Activated CD8-positive, alpha-beta T cell treated with anti-CD3 and anti-CD28 coated beads for 36 hours (primary cell): ENCODE data around the gene MTCL1. TPM values are rescaled to one million over a fixed set of nuclear protein-coding genes. Genes with fewer than 3 reads are reported as not detected.

Experiments used
- ATAC-seq: fragments of 200-7000 bp; cut with Tn5 transposase; one replicate; pipeline ENCODE4 v1.10.0; 2021; ENCODE audit warnings: mild to moderate bottlenecking, moderate library complexity
- CTCF ChIA-PET: fragments of 350-600 bp; sonication (Branson Sonifier 250); formaldehyde crosslinking; loops from one replicate; lab custom pipeline; 2021; ENCODE audit warnings: antibody characterized with exemption; lab: Charles Lee
- POLR2A ChIA-PET: fragments of 350-600 bp; sonication (Branson Sonifier 250); formaldehyde crosslinking; loops from one replicate; lab custom pipeline; 2021; ENCODE audit warnings: antibody characterized with exemption; lab: Charles Lee
- DNase-seq: peaks from one replicate; pipeline ENCODE4 v3.0.0-alpha.2; 2020
- H3K27ac Mint-ChIP-seq: one replicate; pipeline ENCODE4 v1.8.0; 2021; ENCODE audit warnings: mild to moderate bottlenecking, mixed read lengths
- H3K27me3 Mint-ChIP-seq: one replicate; pipeline ENCODE4 v1.8.0; 2021; ENCODE audit warnings: mixed read lengths
- H3K36me3 Mint-ChIP-seq: one replicate; pipeline ENCODE4 v1.8.0; 2021; ENCODE audit warnings: low read depth, mixed read lengths
- H3K4me1 Mint-ChIP-seq: one replicate; pipeline ENCODE4 v1.8.0; 2021; ENCODE audit warnings: low read depth, mixed read lengths
- H3K4me3 Mint-ChIP-seq: one replicate; pipeline ENCODE4 v1.8.0; 2021; ENCODE audit warnings: mild to moderate bottlenecking, moderate library complexity, mixed read lengths
- H3K9me3 Mint-ChIP-seq: one replicate; pipeline ENCODE4 v1.8.0; 2021; ENCODE audit warnings: mixed read lengths
- CTCF ChIP-seq: fragments of 200-600 bp; IDR thresholded peaks from one replicate; pipeline ENCODE4 v1.8.0; 2022; ENCODE audit warnings: antibody characterized with exemption, mild to moderate bottlenecking
- intact Hi-C: fragments of 100-400 bp; cut with micrococcal nuclease; formaldehyde crosslinking; loops from one replicate; pipeline ENCODE4 v1.10.0; 2022
- total RNA-seq, 2 experiments: library from RNA; stranded (reverse); gene quantifications; one replicate each; pipeline ENCODE4 v1.2.3, GENCODE V29; 2021

Gene MTCL1
- total RNA-seq, 2 experiments from 2014 or later, result 0.25 to 0.52 TPM

GRCh38 chr18:8835521-8835953 is 130.2 kb downstream of the MTCL1 start:
- POLR2A ChIA-PET, result no interaction called here
- intact Hi-C loops, result no loop called here

GRCh38 chr18:8839281-8839680 is 133.9 kb downstream of the MTCL1 start:
- no peaks in the 10 kb centered on the region for H3K27me3 Mint-ChIP-seq
- intact Hi-C loops, result no loop called here
- no peak overlapping the region for H3K4me3 Mint-ChIP-seq
- H3K4me1 Mint-ChIP-seq, result no peaks in the 10 kb centered on the region
- no peak for DNase-seq
- no peak for ATAC-seq
- peaks cover 3% of the 10 kb centered on the region for H3K9me3 Mint-ChIP-seq
- H3K36me3 Mint-ChIP-seq, result no peaks in the 10 kb centered on the region
- ChIA-PET POLR2A (no interaction called here), CTCF (no interaction called here)
- TF ChIP-seq CTCF, result no peak
- no peak overlapping the region for H3K27ac Mint-ChIP-seq

More at GRCh38 chr18:8835521-8835953, 130.2 kb downstream of the MTCL1 start:
- no peak for ATAC-seq
- Mint-ChIP-seq H3K4me3 (no peak overlapping the region), H3K27me3 (no peaks in the 10 kb centered on the region), H3K4me1 (no peaks in the 10 kb centered on the region), H3K27ac (no peak overlapping the region), H3K36me3 (no peaks in the 10 kb centered on the region), H3K9me3 (peaks cover 3% of the 10 kb centered on the region)
- DNase-seq, result no peak
- CTCF ChIA-PET, result no interaction called here
- TF ChIP-seq CTCF, result no peak

GRCh38 chr18:8841781-8842485 is 136.6 kb downstream of the MTCL1 start:
- no peaks in the 10 kb centered on the region for H3K36me3 Mint-ChIP-seq
- H3K27me3 Mint-ChIP-seq, result no peaks in the 10 kb centered on the region
- H3K9me3 Mint-ChIP-seq, result peaks cover 3% of the 10 kb centered on the region
- DNase-seq (no peak), ATAC-seq (no peak)
- TF ChIP-seq CTCF, result no peak
- no peak overlapping the region for H3K27ac Mint-ChIP-seq
- H3K4me1 Mint-ChIP-seq, result no peaks in the 10 kb centered on the region
- CTCF ChIA-PET, result interaction anchor here (0.9 kb wide), 1 partner anchor 146 kb away, joined by 3 read pairs; no protein-coding TSS in a partner anchor
- no peak overlapping the region for H3K4me3 Mint-ChIP-seq
- intact Hi-C loops, result no loop called here
- POLR2A ChIA-PET, result interaction anchor here (0.7 kb wide), 1 partner anchor 16 kb away, joined by 3 read pairs; no protein-coding TSS in a partner anchor

- H3K27me3 Mint-ChIP-seq, result no peaks in the 10 kb centered on the region
- POLR2A ChIA-PET, result interaction anchor here (0.7 kb wide), 1 partner anchor 15 kb away, joined by 3 read pairs; no protein-coding TSS in a partner anchor
- TF ChIP-seq CTCF, result no peak
- no peak for ATAC-seq
- no peaks in the 10 kb centered on the region for H3K9me3 Mint-ChIP-seq
- H3K36me3 Mint-ChIP-seq, result no peaks in the 10 kb centered on the region
- H3K4me1 Mint-ChIP-seq, result no peaks in the 10 kb centered on the region
- CTCF ChIA-PET, result interaction anchor here (0.9 kb wide), 1 partner anchor 145 kb away, joined by 3 read pairs; no protein-coding TSS in a partner anchor
- intact Hi-C loops, result no loop called here
- H3K27ac Mint-ChIP-seq, result no peak overlapping the region
- H3K4me3 Mint-ChIP-seq, result no peak overlapping the region
- no peak for DNase-seq
Measured at GRCh38 chr18:8842506-8842905, 137.2 kb downstream of the MTCL1 start.

GRCh38 chr18:8843005-8843404 is 137.6 kb downstream of the MTCL1 start:
- no peaks in the 10 kb centered on the region for H3K4me1 Mint-ChIP-seq
- CTCF ChIA-PET, result no interaction called here

More at GRCh38 chr18:8843005-8843404, 137.6 kb downstream of the MTCL1 start:
- no peak overlapping the region for H3K27ac Mint-ChIP-seq
- no peak overlapping the region for H3K4me3 Mint-ChIP-seq
- POLR2A ChIA-PET, result no interaction called here
- no peak for ATAC-seq
- H3K36me3 Mint-ChIP-seq, result no peaks in the 10 kb centered on the region
- H3K27me3 Mint-ChIP-seq, result no peaks in the 10 kb centered on the region
- no peak for DNase-seq
- no peak for TF ChIP-seq CTCF
- H3K9me3 Mint-ChIP-seq, result no peaks in the 10 kb centered on the region
- intact Hi-C loops, result no loop called here
